ENCODE data around the gene SRD5A1.

SRD5A1 gene

DNA sequence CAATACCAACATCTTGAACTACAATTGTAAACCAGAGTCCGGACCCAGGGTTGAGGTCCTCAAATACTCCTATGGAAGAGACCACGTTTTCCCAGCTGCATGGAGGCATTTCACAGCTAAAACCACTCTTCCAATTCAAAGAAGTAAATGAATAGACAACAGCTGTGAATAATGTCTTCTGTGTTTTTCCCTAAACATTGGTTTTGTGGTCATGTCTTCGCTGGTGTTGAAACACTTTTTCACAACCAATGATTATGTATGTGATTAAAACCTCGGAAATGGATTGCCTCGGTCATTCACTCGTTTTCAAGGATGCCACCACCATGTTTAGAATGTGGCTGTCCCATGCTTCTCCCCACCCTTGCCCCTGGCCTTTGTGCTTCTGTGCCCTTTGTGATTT lies 70.6 kb downstream of the SRD5A1 start:
- Histone ChIP-seq H3K27ac (ENCODE audit: low read length) (no peak overlapping the region), H3K27me3 (replicated peaks; ENCODE audit: insufficient read depth, low read length) (no peaks in the 10 kb centered on the region), H3F3A (ENCODE audit: insufficient read depth, low read length) (peaks cover 8% of the 10 kb centered on the region), H2AFZ (ENCODE audit: low read length) (no peak overlapping the region), H3K4me1 (ENCODE audit: low read length) (peaks cover 12% of the 10 kb centered on the region), H3K9me3 (replicated peaks; ENCODE audit: insufficient read depth, low read length) (no peaks in the 10 kb centered on the region), H3K4me2 (ENCODE audit: low read depth, low read length) (no peak overlapping the region), H3K9me2 (replicated peaks; ENCODE audit: insufficient read depth, low read length) (no peaks in the 10 kb centered on the region), H3K79me2 (ENCODE audit: low read length) (no peaks in the 10 kb centered on the region), H3K9ac (ENCODE audit: low read length) (no peak overlapping the region), H4K20me1 (ENCODE audit: insufficient read depth, low read length) (no peaks in the 10 kb centered on the region), H3K4me3 (ENCODE audit: low read length) (no peak overlapping the region), H3K36me3 (replicated peaks; ENCODE audit: insufficient read depth, low read length) (no peaks in the 10 kb centered on the region)
- no peak for TF ChIP-seq CTCF (IDR thresholded peaks at IDR 0.05; ENCODE audit: low read length)
- no peak for TF ChIP-seq EZH2phosphoT487 (IDR thresholded peaks at IDR 0.05; ENCODE audit: low read length)
- no peak for TF ChIP-seq EZH2 (optimal IDR thresholded peaks at IDR 0.05; ENCODE audit: low read depth, low read length)
- no peak for DNase-seq

DNA sequence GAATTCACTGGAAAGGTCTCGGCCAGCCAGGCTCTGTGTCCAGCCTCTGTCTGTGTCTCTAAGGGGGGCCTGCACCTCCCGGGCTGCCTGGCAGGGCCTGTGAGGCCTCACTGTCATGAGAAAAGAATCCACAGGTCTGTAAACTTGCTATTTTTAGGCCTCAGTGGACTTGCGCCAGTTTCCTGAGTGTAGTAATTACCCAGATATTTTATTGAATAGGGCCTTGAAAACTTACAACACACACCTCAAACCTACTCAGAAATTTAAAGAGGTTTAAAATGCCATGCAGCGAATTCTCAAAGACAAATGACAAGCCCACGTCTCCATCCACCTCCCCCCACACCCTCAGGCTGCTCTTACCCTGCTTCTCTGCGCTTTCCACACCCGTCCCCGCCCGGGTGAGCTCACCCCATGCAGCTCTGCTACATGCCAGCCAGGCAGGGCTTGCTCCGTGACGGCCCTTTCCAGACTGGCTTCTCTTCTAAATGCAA lies 71.2 kb downstream of the SRD5A1 start:
- Histone ChIP-seq H3K36me3 (replicated peaks; ENCODE audit: insufficient read depth, low read length) (no peaks in the 10 kb centered on the region), H2AFZ (ENCODE audit: low read length) (no peak overlapping the region), H3K9me3 (replicated peaks; ENCODE audit: insufficient read depth, low read length) (no peaks in the 10 kb centered on the region), H3K4me2 (ENCODE audit: low read depth, low read length) (no peak overlapping the region), H4K20me1 (ENCODE audit: insufficient read depth, low read length) (no peaks in the 10 kb centered on the region), H3K4me3 (ENCODE audit: low read length) (no peak overlapping the region), H3K27me3 (replicated peaks; ENCODE audit: insufficient read depth, low read length) (no peaks in the 10 kb centered on the region), H3K79me2 (ENCODE audit: low read length) (no peaks in the 10 kb centered on the region), H3K27ac (ENCODE audit: low read length) (no peak overlapping the region), H3K4me1 (ENCODE audit: low read length) (peaks cover 18% of the 10 kb centered on the region), H3F3A (ENCODE audit: insufficient read depth, low read length) (peaks cover 14% of the 10 kb centered on the region), H3K9ac (ENCODE audit: low read length) (no peak overlapping the region), H3K9me2 (replicated peaks; ENCODE audit: insufficient read depth, low read length) (no peaks in the 10 kb centered on the region)
- TF ChIP-seq CTCF (IDR thresholded peaks at IDR 0.05; ENCODE audit: low read length) (no peak), EZH2 (optimal IDR thresholded peaks at IDR 0.05; ENCODE audit: low read depth, low read length) (no peak), EZH2phosphoT487 (IDR thresholded peaks at IDR 0.05; ENCODE audit: low read length) (no peak)
- DNase-seq = no peak

- Histone ChIP-seq H3K9me3 (replicated peaks; ENCODE audit: insufficient read depth, low read length) (no peaks in the 10 kb centered on the region), H3K4me3 (ENCODE audit: low read length) (no peak overlapping the region), H3K4me1 (ENCODE audit: low read length) (peaks cover 19% of the 10 kb centered on the region), H2AFZ (ENCODE audit: low read length) (no peak overlapping the region), H3K36me3 (replicated peaks; ENCODE audit: insufficient read depth, low read length) (no peaks in the 10 kb centered on the region), H3K79me2 (ENCODE audit: low read length) (no peaks in the 10 kb centered on the region), H4K20me1 (ENCODE audit: insufficient read depth, low read length) (no peaks in the 10 kb centered on the region), H3K9ac (ENCODE audit: low read length) (no peak overlapping the region), H3K9me2 (replicated peaks; ENCODE audit: insufficient read depth, low read length) (no peaks in the 10 kb centered on the region), H3K27me3 (replicated peaks; ENCODE audit: insufficient read depth, low read length) (no peaks in the 10 kb centered on the region), H3K27ac (ENCODE audit: low read length) (no peak overlapping the region), H3K4me2 (ENCODE audit: low read depth, low read length) (no peak overlapping the region), H3F3A (ENCODE audit: insufficient read depth, low read length) (peaks cover 16% of the 10 kb centered on the region)
- DNase-seq = no peak
- TF ChIP-seq EZH2 (optimal IDR thresholded peaks at IDR 0.05; ENCODE audit: low read depth, low read length) (no peak), CTCF (IDR thresholded peaks at IDR 0.05; ENCODE audit: low read length) (no peak), EZH2phosphoT487 (IDR thresholded peaks at IDR 0.05; ENCODE audit: low read length) (no peak)
Measured at GRCh38 chr5:6705088-6705487, 71.8 kb downstream of the SRD5A1 start.

All from MM.1S (cell line).